OCI-LY3 (cell line): ENCODE results near the gene CCDC183.
"Not testable (repeated sequence)": the region's sequence is repeated elsewhere in the genome, so short reads cannot be mapped to it uniquely, and the experiment has no call there.

ENCODE experiments used
- H2AFZ ChIP-seq: fragments of 200-600, 300-600 bp; shearing (Covaris generic); 2 replicates; pipeline ENCODE4 v1.6.0; 2014; ENCODE audit warnings: antibody characterized with exemption, low read depth, low read length
- H3K27ac ChIP-seq: fragments of 200-600, 300-600 bp; sonication (generic); 2 replicates; pipeline ENCODE4 v1.5.1; 2014; ENCODE audit warnings: mild to moderate bottlenecking, low read length, moderate library complexity, mixed read lengths
- H3K27me3 ChIP-seq: fragments of 200-600, 300-600 bp; sonication (generic); 2 replicates; pipeline ENCODE4 v1.6.1; 2014; ENCODE audit warnings: low read depth, low read length, mixed read lengths
- H3K36me3 ChIP-seq: fragments of 200-600, 300-600 bp; sonication (generic); replicated peaks from 2 replicates; pipeline ENCODE3; 2014; ENCODE audit warnings: low read depth, low read length, mixed read lengths
- H3K4me1 ChIP-seq: fragments of 300-600, 200-600 bp; sonication (generic); 2 replicates; pipeline ENCODE4 v1.6.1; 2014; ENCODE audit warnings: low read length, mixed read lengths
- H3K4me2 ChIP-seq: fragments of 200-600, 300-600 bp; sonication (generic); 2 replicates; pipeline ENCODE4 v1.6.1; 2014; ENCODE audit warnings: low read length, mixed read lengths
- H3K4me3 ChIP-seq: fragments of 300-600, 200-600 bp; sonication (generic); 2 replicates; pipeline ENCODE4 v1.5.1; 2014; ENCODE audit warnings: antibody characterized with exemption, mild to moderate bottlenecking, low read length, moderate library complexity
- H3K79me2 ChIP-seq: fragments of 300-600, 200-600 bp; shearing (Covaris generic); 2 replicates; pipeline ENCODE4 v1.6.1; 2014; ENCODE audit warnings: mild to moderate bottlenecking, low read length, mixed read lengths
- H3K9ac ChIP-seq: fragments of 300-600, 200-600 bp; shearing (Covaris generic); 2 replicates; pipeline ENCODE4 v1.6.0; 2014; ENCODE audit warnings: mild to moderate bottlenecking, low read length, moderate library complexity
- H3K9me3 ChIP-seq: fragments of 200-600, 300-600 bp; shearing (Covaris generic); 2 replicates; pipeline ENCODE4 v1.6.1; 2014; ENCODE audit warnings: low read length, mixed read lengths; ENCODE audit not compliant: insufficient read depth
- H4K20me1 ChIP-seq: fragments of 200-600, 300-600 bp; sonication (generic); 2 replicates; pipeline ENCODE4 v1.6.1; 2016; ENCODE audit warnings: low read length, mixed read lengths; ENCODE audit not compliant: insufficient read depth
- CTCF ChIP-seq: fragments of 200-600, 300-600 bp; sonication (generic); IDR thresholded peaks from 2 replicates; pipeline ENCODE4 v1.5.1; 2014; ENCODE audit warnings: antibody characterized with exemption, low read length, low read depth
- EZH2phosphoT487 ChIP-seq: fragments of 200-600 bp; shearing (Covaris generic); IDR thresholded peaks from 2 replicates; pipeline ENCODE4 v1.6.1; 2018; ENCODE audit warnings: antibody characterized with exemption, mixed run types, low read depth

Gene CCDC183

DNA sequence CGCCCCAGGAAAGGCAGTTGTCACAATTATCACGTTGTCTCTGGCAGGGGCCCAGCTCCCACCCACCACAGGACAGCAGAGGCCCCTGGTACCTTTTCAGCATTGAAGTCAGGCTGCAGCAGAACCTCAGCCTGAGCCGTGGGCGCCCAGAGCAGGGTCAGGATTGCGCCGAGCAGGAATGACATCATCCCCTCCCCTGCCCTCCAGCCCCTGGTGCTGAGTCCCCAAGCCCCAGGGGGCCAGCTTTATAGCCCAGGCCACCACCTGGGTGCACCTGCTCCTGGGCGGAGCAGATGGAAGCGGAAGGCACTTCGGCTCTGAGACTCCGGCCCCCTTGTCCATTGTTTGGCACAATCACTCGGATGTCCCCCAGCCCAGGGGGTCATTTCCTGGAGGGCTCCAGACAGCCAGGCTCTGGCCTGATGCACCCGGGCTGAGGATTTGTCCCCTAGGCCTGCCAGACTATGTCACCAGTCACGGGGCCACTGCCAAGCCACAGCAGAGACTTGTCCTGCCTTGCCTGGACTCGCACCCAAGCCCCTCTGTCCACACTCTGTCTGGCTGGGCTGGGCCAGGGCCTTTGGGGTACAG lies 31.7 kb upstream of the CCDC183 start, which contains the start of gene LCN15:
LCN15 (minus strand) TSS at position 218 of the 591 bp plus-strand sequence; CDS start at position 188, 30 bp downstream.
- Histone ChIP-seq H3K9ac (no peak within 1 kb of the TSS), H3K4me2 (peak within 1 kb of the TSS; percentile 72), H2AFZ (no peak within 1 kb of the TSS), H4K20me1 (no peaks in the 10 kb centered on the region), H3K27me3 (peaks cover 16% of the 10 kb centered on the region), H3K36me3 (no peaks in the 10 kb centered on the region), H3K27ac (no peak within 1 kb of the TSS), H3K4me1 (peaks cover 25% of the 10 kb centered on the region), H3K79me2 (no peaks in the 10 kb centered on the region), H3K9me3 (no peaks in the 10 kb centered on the region), H3K4me3 (peak within 1 kb of the TSS; percentile 68; the same call in 1 of the 2 replicates)
- TF ChIP-seq CTCF (no peak), EZH2phosphoT487 (no peak)

GRCh38 chr9:136765041-136765440 lies 31.1 kb upstream of the CCDC183 start:
- Histone ChIP-seq H3K36me3 (no peaks in the 10 kb centered on the region), H3K27me3 (peaks cover 16% of the 10 kb centered on the region), H3K9ac (no peak overlapping the region), H3K9me3 (no peaks in the 10 kb centered on the region), H3K79me2 (no peaks in the 10 kb centered on the region), H3K4me2 (peak overlapping the region; percentile 72; the same call in 1 of the 2 replicates), H2AFZ (no peak overlapping the region), H3K27ac (no peak overlapping the region), H4K20me1 (no peaks in the 10 kb centered on the region), H3K4me3 (no peak overlapping the region), H3K4me1 (peaks cover 25% of the 10 kb centered on the region)
- TF ChIP-seq EZH2phosphoT487, result no peak

GRCh38 chr9:136765745-136766409 lies 30.3 kb upstream of the CCDC183 start:
- H3K9me3 ChIP-seq, H3K36me3 ChIP-seq, H3K79me2 ChIP-seq, H2AFZ ChIP-seq, H4K20me1 ChIP-seq, H3K9ac ChIP-seq: not testable (repeated sequence)
- Histone ChIP-seq H3K27ac (peak overlapping the region; percentile 42; the same call in 1 of the 2 replicates), H3K4me3 (peak overlapping the region; percentile 68), H3K27me3 (peaks cover 16% of the 10 kb centered on the region), H3K4me2 (peak overlapping the region; percentile 72), H3K4me1 (peaks cover 25% of the 10 kb centered on the region)

- peak overlapping the region; percentile 53 for H3K27ac ChIP-seq
- peak overlapping the region; percentile 69 for H3K4me3 ChIP-seq
- not testable (repeated sequence) for H3K9me3 ChIP-seq, H2AFZ ChIP-seq, H3K79me2 ChIP-seq, H3K36me3 ChIP-seq, H4K20me1 ChIP-seq
- H3K27me3 ChIP-seq, result peaks cover 16% of the 10 kb centered on the region
- peak overlapping the region; percentile 17; the same call in 1 of the 2 replicates for H3K9ac ChIP-seq
- peaks cover 25% of the 10 kb centered on the region for H3K4me1 ChIP-seq
- peak; percentile 42 for TF ChIP-seq CTCF
- peak overlapping the region; percentile 72 for H3K4me2 ChIP-seq
Observed at GRCh38 chr9:136766410-136767120, 29.6 kb upstream of the CCDC183 start.
